Prostate gland (tissue), 2 donors: ENCODE data around the gene FRZB. TPM values are rescaled to one million over a fixed set of nuclear protein-coding genes. Genes with fewer than 3 reads are reported as not detected.

Source experiments
- DNase-seq: peaks from one replicate; pipeline ENCODE4 v3.0.0-alpha.2; 2019; ENCODE audit warnings: low spot score
- H3K27ac ChIP-seq, 2 donors: fragments of 200-600 bp; sonication (generic); 2 replicates each; pipeline ENCODE4 v1.5.1; 2017 to 2019
- H3K27me3 ChIP-seq: fragments of 200-600 bp; sonication (generic); replicated peaks from 2 replicates; pipeline ENCODE4 v1.5.1; 2019; ENCODE audit not compliant: insufficient read depth
- H3K36me3 ChIP-seq, 2 donors: fragments of 200-600 bp; sonication (generic); 1 replicate in 1 of 2; 2 replicates in 1 of 2; pipeline versions ENCODE4 v1.5.1 to v1.8.1; 2017 to 2019
- H3K4me1 ChIP-seq: fragments of 200-600 bp; sonication (generic); replicated peaks from 2 replicates; pipeline ENCODE4 v1.5.1; 2019
- H3K4me3 ChIP-seq, 2 donors: fragments of 200-600 bp; sonication (generic); 2 replicates each; pipeline ENCODE4 v1.5.1; 2017 to 2019
- H3K9me3 ChIP-seq: fragments of 200-600 bp; sonication (generic); 2 replicates; pipeline ENCODE4 v1.5.1; 2017
- POLR2A ChIP-seq: fragments of 450-650 bp; IDR thresholded peaks from one replicate; pipeline ENCODE4 v1.6.1; 2016; ENCODE audit warnings: antibody characterized with exemption, mild to moderate bottlenecking
- POLR2AphosphoS5 ChIP-seq: sonication (generic); formaldehyde crosslinking; IDR thresholded peaks from one replicate; pipeline ENCODE4 v1.6.1; 2017; ENCODE audit warnings: antibody characterized with exemption
- WGBS: methylation state at CpG from one replicate; pipeline ENCODE4 v1.1.5; 2018; 5-methylcytosine and 5-hydroxymethylcytosine counted together
- intact Hi-C: fragments of 100-400 bp; cut with DNase I; formaldehyde crosslinking; loops from one replicate; pipeline ENCODE4 v1.14.2; 2022
- total RNA-seq, 2 donors: library from RNA; depleted of rRNA; stranded (reverse); fragments of >200 nt; gene quantifications; one replicate each; pipeline ENCODE4 v1.1.0, GENCODE V29; 2016
- TF ChIP-seq, protein P1 (sequence below), 4 experiments: fragments of 200-600 bp in 2 of 4; fragments of 450-650 bp in 2 of 4; sonication (generic) in 2 of 4; IDR thresholded peaks; 1 replicate in 3 of 4; 2 replicates in 1 of 4; pipeline ENCODE4 v1.5.1; 2016 to 2019; ENCODE audit warnings: antibody characterized with exemption in 4 of 4, mild to moderate bottlenecking in 2 of 4, moderate library complexity in 2 of 4

Gene FRZB
- total RNA-seq, 2 donors from 2014 or later = 0.91 to 7.6 TPM

DNA sequence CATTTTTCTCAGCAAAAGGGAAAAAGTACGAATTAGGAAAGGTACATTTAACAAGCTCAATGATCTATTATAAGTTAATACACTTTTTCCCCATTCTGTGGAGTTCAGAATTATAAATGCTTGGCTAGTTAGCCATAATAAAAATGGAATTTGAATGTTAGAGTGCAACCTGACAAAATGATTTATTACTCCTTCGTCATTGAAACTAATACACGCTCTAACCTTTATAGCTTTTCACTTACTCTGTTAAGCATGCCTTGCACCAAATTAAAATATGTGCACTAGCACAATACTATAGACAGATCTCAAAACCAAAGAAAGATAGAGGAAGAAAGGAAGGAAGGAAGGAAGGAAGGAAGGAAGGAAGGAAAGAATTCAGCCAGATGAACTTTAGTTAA is 46.1 kb upstream of the FRZB start:
- Histone ChIP-seq H3K4me3 (no peak overlapping the region), H3K36me3 (no peaks in the 10 kb centered on the region)
- 56% methylated on average over 3 of the region's 3 CpGs for WGBS

DNA sequence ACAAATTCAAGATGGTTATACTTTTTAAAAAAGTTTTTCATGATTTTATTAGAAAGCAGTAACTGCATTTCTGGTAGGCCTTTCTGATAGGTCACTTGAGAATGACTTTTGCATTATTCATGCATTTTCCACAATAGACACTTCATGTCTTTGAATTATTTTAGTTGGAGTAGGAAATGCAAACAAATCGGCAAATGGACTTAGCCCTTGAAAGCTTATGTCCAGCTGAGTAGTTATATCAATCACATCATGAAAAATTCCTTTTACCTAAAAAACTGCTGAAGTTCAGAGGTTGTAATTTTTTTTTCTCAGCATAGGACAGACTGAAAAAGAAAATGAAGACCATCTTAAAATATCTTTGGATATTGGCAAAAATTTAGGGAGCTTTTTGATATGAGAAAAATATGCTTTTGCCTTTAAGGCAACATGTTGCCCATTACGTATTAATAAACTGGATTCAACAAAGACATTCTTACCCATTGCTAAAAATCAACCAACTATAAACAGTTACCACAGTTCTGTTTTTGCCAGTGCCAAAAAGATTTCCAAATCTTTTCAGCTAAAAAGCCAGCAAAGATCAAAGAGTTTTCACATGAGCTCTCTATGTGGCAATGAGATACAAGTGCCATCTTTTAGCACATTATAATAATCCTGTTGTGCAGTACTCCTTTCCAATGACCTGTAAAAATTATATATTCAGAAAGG is 45.5 kb upstream of the FRZB start:
- WGBS = 88% methylated on average over 2 of the region's 2 CpGs
- Histone ChIP-seq H3K9me3 (no peaks in the 10 kb centered on the region), H3K27ac (no peak overlapping the region), H3K4me1 (no peaks in the 10 kb centered on the region), H3K27me3 (no peaks in the 10 kb centered on the region), H3K4me3 (no peak overlapping the region), H3K36me3 (no peaks in the 10 kb centered on the region)
- intact Hi-C loops = no loop called here
- no peak for DNase-seq
- TF ChIP-seq POLR2A (no peak), POLR2AphosphoS5 (no peak)
- TF ChIP-seq, protein P1, sequence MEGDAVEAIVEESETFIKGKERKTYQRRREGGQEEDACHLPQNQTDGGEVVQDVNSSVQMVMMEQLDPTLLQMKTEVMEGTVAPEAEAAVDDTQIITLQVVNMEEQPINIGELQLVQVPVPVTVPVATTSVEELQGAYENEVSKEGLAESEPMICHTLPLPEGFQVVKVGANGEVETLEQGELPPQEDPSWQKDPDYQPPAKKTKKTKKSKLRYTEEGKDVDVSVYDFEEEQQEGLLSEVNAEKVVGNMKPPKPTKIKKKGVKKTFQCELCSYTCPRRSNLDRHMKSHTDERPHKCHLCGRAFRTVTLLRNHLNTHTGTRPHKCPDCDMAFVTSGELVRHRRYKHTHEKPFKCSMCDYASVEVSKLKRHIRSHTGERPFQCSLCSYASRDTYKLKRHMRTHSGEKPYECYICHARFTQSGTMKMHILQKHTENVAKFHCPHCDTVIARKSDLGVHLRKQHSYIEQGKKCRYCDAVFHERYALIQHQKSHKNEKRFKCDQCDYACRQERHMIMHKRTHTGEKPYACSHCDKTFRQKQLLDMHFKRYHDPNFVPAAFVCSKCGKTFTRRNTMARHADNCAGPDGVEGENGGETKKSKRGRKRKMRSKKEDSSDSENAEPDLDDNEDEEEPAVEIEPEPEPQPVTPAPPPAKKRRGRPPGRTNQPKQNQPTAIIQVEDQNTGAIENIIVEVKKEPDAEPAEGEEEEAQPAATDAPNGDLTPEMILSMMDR (IDR thresholded peaks at IDR 0.05) = no peak

More for the DNA sequence above, 46.1 kb upstream of the FRZB start:
- TF ChIP-seq, protein P1 (IDR thresholded peaks at IDR 0.05) = no peak
- no peak for TF ChIP-seq POLR2A
- TF ChIP-seq POLR2AphosphoS5 = no peak
- Histone ChIP-seq H3K27ac (no peak overlapping the region), H3K9me3 (no peaks in the 10 kb centered on the region), H3K4me1 (no peaks in the 10 kb centered on the region), H3K27me3 (no peaks in the 10 kb centered on the region)
- intact Hi-C loops = no loop called here
- no peak for DNase-seq

DNA sequence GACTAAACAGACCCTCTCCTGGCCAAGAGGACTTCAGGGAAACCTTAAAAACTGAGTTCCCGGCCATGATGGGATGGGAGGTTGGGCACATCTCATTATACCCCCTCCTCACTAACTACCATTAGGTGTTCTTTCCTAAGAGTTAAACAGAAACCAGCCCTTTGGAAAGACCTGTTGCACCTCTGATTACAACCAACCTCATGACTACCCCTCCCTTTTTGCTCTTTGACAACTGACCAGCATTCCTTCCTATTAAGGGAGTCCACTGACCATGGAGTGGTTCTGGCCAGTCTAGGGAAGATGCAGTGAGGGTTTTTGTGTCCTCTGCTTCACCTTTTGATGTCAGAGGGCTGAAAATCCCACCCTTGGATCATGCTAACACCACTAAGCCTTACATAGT is 44.5 kb upstream of the FRZB start:
- Histone ChIP-seq H3K27me3 (no peaks in the 10 kb centered on the region), H3K9me3 (no peaks in the 10 kb centered on the region), H3K36me3 (no peaks in the 10 kb centered on the region), H3K4me1 (no peaks in the 10 kb centered on the region), H3K27ac (no peak overlapping the region), H3K4me3 (no peak overlapping the region)
- TF ChIP-seq POLR2AphosphoS5 (no peak), POLR2A (no peak)
- TF ChIP-seq, protein P1 (IDR thresholded peaks at IDR 0.05) = no peak
- DNase-seq = no peak
- WGBS = 94% methylated on average over 1 of the region's 1 CpG
- intact Hi-C loops = no loop called here

- no peak for DNase-seq
- intact Hi-C loops = no loop called here
- no peaks in the 10 kb centered on the region for H3K36me3 ChIP-seq
- no peak overlapping the region for H3K27ac ChIP-seq
- WGBS = 67% methylated on average over 7 of the region's 7 CpGs
- no peaks in the 10 kb centered on the region for H3K4me1 ChIP-seq
- H3K9me3 ChIP-seq = no peaks in the 10 kb centered on the region
- H3K27me3 ChIP-seq = no peaks in the 10 kb centered on the region
- TF ChIP-seq POLR2A (no peak), POLR2AphosphoS5 (no peak)
- TF ChIP-seq, protein P1 (IDR thresholded peaks at IDR 0.05) = no peak
- H3K4me3 ChIP-seq = no peak overlapping the region
Observed at GRCh38 chr2:182907081-182907830, 40.8 kb upstream of the FRZB start.
